Measurements from ENCODE around the gene TIGD3.
"Not testable (repeated sequence)": the region's sequence is repeated elsewhere in the genome, so short reads cannot be mapped to it uniquely, and the experiment has no call there.

TIGD3 gene

DNA sequence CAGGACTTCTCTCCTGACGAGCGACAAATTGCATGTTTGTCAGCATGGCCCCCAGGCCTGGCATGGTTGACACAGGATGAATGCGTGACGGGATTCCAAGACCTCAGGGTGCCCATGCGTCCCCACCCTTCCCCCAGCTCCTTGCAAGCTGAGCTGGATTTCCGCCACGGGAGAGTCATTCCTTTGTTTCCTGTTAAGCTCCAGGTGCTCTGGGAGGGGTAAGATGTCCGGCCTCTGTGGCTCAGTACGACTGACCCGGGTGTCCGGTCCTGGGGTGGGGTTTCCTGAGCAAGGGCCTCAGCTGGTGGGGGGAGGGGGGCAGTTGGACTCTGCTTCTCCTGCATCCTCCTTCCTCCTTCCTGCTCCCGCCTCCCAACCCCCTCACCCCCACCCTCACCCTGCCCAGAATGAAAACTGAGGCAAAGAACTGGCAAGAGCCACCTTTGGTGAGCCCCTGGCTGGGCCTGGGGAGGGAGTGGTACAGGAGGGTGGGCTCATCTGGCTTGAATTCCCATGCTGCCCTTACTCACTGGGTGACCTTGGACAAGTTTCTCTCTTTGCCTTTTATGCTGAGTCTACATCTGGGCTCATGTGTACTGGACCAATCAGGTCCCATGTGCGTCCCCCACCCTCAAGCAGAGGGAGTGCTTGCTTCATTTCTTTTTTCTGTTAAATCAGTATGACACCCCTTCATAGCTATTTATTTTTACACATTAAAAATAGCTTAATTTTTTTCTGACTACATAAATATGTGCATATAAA is 37.3 kb upstream of the TIGD3 start:
- H3K4me1 Mint-ChIP-seq (ENCODE audit: low read depth) = peaks cover 12% of the 10 kb centered on the region
- no peak overlapping the region for H3K27ac Mint-ChIP-seq
- H3K27me3 Mint-ChIP-seq = peaks cover 19% of the 10 kb centered on the region
- peaks cover 2% of the 10 kb centered on the region for H3K36me3 Mint-ChIP-seq (ENCODE audit: low read depth)
- DNase-seq = no peak
- H3K9me3 Mint-ChIP-seq = no peaks in the 10 kb centered on the region
- no peak overlapping the region for H3K4me3 Mint-ChIP-seq

DNA sequence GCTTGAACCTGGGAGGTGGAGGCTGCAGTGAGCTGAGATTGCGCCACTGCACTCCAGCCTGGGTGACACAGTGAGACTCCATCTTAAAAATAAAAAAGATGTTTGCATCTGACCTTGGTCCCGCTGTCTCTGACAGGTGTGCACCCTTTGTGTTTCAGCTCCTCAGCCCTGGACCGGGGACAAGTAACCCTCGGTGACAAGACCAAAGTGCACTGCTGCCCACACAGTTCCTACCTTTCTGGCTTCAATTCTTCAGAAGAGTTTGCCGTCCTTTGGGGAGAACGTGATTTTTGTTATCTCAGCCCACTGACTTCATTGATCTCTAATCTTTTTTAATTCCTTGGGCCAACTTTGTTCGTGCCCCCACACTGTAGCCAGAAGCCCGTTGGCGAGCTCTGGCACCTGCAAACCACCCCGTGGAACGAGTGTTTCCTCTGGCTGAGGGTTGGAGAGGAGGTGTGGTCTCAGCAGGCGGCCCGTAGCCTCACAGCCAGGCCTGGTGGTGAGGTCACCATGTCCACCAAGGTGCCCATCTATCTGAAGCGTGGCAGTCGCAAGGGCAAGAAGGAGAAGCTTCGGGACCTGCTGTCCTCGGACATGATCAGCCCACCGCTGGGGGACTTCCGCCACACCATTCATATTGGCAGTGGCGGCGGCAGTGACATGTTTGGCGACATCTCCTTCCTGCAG is 34.0 kb upstream of the TIGD3 start:
- DNase-seq = no peak
- Mint-ChIP-seq H3K9me3 (no peaks in the 10 kb centered on the region), H3K36me3 (ENCODE audit: low read depth) (peaks cover 2% of the 10 kb centered on the region), H3K27me3 (peaks cover 10% of the 10 kb centered on the region), H3K4me3 (no peak overlapping the region), H3K27ac (peak overlapping the region; percentile 33), H3K4me1 (ENCODE audit: low read depth) (peaks cover 7% of the 10 kb centered on the region)

DNA sequence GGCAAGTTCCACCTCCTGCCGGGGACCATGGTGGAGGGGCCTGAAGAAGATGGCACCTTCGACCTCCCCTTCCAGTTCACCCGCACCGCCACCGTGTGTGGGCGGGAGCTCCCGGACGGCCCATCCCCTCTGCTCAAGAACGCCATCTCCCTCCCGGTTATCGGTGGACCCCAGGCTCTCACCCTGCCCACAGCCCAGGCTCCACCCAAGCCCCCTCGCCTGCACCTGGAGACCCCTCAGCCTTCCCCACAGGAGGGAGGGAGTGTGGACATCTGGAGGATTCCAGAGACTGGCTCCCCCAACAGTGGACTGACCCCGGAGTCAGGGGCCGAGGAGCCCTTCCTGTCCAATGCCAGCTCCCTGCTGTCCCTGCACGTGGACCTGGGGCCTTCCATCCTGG is 33.5 kb upstream of the TIGD3 start:
- Mint-ChIP-seq H3K27me3 (peaks cover 7% of the 10 kb centered on the region), H3K9me3 (no peaks in the 10 kb centered on the region), H3K27ac (no peak overlapping the region), H3K4me3 (no peak overlapping the region), H3K4me1 (ENCODE audit: low read depth) (peaks cover 2% of the 10 kb centered on the region), H3K36me3 (ENCODE audit: low read depth) (peaks cover 2% of the 10 kb centered on the region)
- no peak for DNase-seq

DNA sequence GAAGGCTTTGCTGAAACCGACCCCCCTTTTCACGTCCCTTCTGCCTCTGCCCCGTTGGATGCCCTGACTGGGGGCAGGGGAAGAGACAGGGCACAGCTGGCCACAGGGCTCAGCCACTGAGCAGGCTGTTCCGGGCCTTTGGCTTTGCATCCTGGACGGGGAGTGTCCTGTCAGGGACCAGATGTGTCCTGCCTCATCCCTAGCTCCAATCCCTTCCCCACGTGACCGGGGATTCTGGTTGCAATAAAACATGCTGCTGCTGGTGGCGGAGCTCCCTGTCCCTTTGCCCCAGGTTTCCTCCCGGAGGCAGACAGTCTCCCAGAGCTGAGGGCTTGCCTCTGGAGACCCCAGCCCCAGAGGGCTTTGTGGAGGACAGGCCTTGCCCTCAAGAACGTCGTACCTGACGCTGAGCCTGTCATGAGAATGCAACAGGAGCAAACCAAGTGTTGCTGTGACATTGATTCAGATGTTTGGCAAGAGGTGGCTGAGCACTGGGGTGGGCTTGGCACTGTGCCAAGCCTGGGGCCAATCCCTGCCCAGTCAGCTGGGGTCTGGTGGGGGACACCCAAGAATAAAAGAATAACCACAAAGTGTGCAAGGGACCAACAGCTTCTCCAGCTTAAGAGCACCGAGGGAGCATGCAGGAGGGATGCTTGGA is 32.6 kb upstream of the TIGD3 start:
- Mint-ChIP-seq H3K4me1 (ENCODE audit: low read depth) (no peaks in the 10 kb centered on the region), H3K27me3 (peaks cover 3% of the 10 kb centered on the region), H3K27ac (no peak overlapping the region), H3K9me3 (no peaks in the 10 kb centered on the region), H3K4me3 (no peak overlapping the region), H3K36me3 (ENCODE audit: low read depth) (peaks cover 2% of the 10 kb centered on the region)
- no peak for DNase-seq

DNA sequence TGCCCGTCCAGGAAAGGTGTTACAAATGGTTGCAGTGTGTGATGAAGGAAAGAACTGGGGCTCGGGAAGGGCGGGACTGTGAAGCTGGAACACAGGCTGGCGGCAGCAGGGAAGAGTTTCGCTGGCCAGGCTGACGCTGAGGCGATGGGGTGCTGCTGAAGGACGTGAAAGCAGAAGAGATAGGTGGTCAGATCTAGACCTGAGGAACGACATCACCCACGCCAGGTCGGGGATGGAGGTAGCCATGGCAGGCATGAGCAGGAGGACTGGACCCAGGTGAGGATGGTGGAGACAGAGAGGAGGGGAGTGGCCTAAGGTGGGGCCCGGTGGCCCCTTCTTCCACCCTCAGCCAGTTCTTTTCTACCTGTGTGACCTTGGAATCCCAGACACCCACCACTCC is 30.7 kb upstream of the TIGD3 start:
- no peak overlapping the region for H3K27ac Mint-ChIP-seq
- no peak for DNase-seq
- peaks cover 2% of the 10 kb centered on the region for H3K36me3 Mint-ChIP-seq (ENCODE audit: low read depth)
- H3K9me3 Mint-ChIP-seq = no peaks in the 10 kb centered on the region
- no peak overlapping the region for H3K4me3 Mint-ChIP-seq
- H3K27me3 Mint-ChIP-seq = peaks cover 3% of the 10 kb centered on the region
- H3K4me1 Mint-ChIP-seq (ENCODE audit: low read depth) = no peaks in the 10 kb centered on the region

DNA sequence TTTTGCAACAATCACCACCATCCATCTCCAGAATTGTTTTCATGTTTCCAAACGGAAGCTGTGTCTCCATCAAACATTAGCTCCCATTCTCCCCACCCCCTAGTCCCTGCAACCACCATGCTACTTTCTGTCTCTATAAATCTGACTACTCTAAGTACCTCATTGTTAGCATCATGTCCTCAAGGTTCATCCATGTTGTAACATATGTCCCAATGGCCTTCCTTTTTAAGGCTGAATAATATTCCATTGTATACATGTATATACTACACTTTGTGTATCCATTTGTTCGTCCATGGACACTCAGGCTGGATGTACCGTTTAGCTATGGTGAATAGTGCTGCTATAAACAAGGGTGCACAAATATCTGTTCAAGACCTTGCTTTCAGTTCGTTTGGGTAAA is 29.1 kb upstream of the TIGD3 start:
- Mint-ChIP-seq H3K4me1 (ENCODE audit: low read depth) (peaks cover 8% of the 10 kb centered on the region), H3K9me3 (no peaks in the 10 kb centered on the region), H3K27ac (no peak overlapping the region), H3K4me3 (no peak overlapping the region), H3K36me3 (ENCODE audit: low read depth) (peaks cover 2% of the 10 kb centered on the region), H3K27me3 (peaks cover 3% of the 10 kb centered on the region)
- DNase-seq = no peak

DNA sequence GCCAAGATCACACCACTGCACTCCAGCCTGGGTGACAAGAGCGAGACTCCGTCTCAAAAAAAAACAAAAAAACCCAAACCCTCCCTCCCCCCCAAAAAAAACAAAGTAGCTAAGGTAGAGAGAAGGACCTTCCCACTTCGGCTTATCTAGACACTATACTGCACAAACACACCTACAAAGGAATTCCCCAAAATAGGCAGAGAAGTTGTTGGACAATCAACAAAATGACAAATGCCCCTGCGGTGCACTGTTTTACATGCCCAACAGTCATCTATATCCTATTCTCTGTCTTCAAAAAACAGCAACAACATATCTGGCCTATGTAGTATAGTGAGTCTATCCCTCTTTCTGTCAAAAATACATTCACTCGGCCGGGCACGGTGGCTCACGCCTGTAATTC is 27.5 kb upstream of the TIGD3 start:
- Mint-ChIP-seq H3K4me3 (no peak overlapping the region), H3K27me3 (peaks cover 3% of the 10 kb centered on the region), H3K4me1 (ENCODE audit: low read depth) (peaks cover 8% of the 10 kb centered on the region), H3K36me3 (ENCODE audit: low read depth) (no peaks in the 10 kb centered on the region), H3K9me3 (no peaks in the 10 kb centered on the region), H3K27ac (no peak overlapping the region)
- no peak for DNase-seq

DNA sequence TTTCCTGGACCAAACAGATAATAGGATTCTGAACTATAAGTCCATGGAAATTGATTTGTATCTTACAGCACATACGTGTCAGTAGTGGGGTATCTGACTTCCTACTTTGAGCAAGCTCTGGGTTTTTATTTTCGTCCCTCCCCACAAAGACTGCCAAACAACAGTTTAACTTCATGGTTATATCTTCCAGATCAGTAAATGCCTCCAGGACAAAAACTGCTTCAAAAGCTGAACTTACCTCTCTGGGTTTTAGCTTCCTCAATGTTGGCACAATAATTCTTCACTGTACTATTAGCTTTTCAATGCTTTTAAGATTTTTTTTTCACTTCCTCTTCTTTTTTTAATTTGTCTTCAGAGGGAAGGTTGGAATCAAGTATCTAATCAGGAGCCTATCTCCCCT is 25.1 kb upstream of the TIGD3 start:
- no peak for DNase-seq
- no peaks in the 10 kb centered on the region for H3K9me3 Mint-ChIP-seq
- H3K27ac Mint-ChIP-seq = no peak overlapping the region
- no peaks in the 10 kb centered on the region for H3K27me3 Mint-ChIP-seq
- H3K36me3 Mint-ChIP-seq (ENCODE audit: low read depth) = peaks cover 8% of the 10 kb centered on the region
- H3K4me3 Mint-ChIP-seq = no peak overlapping the region
- peaks cover 11% of the 10 kb centered on the region for H3K4me1 Mint-ChIP-seq (ENCODE audit: low read depth)

- peak; percentile 79 for DNase-seq
- Mint-ChIP-seq H3K27me3 (no peaks in the 10 kb centered on the region), H3K9me3 (no peaks in the 10 kb centered on the region), H3K36me3 (ENCODE audit: low read depth) (peaks cover 13% of the 10 kb centered on the region), H3K27ac (peak overlapping the region; percentile 23), H3K4me1 (ENCODE audit: low read depth) (peaks cover 16% of the 10 kb centered on the region), H3K4me3 (no peak overlapping the region)
Observed at GRCh38 chr11:65329944-65330403, 24.6 kb upstream of the TIGD3 start.

DNA sequence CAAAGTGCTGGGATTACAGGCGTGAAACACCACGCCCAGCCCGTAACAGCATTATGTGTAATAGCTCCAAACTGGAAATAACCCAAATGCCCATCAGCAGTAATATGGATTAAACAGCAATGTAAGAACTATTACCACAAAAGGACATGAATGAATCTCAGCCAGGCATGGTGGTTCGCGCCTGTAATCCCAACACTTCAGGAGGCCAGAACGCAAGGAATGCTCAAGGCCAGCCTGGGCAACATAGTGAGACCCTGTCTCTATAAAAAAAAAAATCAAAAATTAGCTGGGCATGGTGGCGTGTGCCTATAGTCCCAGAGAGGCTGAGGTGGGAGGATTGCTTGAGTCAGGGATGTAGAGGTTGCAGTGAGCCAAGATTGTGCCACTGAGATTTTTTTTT is 24.0 kb upstream of the TIGD3 start:
- Mint-ChIP-seq H3K4me1 (ENCODE audit: low read depth) (peaks cover 22% of the 10 kb centered on the region), H3K27ac (no peak overlapping the region), H3K27me3 (no peaks in the 10 kb centered on the region), H3K4me3 (no peak overlapping the region), H3K36me3 (ENCODE audit: low read depth) (peaks cover 19% of the 10 kb centered on the region), H3K9me3 (no peaks in the 10 kb centered on the region)
- DNase-seq = no peak

DNA sequence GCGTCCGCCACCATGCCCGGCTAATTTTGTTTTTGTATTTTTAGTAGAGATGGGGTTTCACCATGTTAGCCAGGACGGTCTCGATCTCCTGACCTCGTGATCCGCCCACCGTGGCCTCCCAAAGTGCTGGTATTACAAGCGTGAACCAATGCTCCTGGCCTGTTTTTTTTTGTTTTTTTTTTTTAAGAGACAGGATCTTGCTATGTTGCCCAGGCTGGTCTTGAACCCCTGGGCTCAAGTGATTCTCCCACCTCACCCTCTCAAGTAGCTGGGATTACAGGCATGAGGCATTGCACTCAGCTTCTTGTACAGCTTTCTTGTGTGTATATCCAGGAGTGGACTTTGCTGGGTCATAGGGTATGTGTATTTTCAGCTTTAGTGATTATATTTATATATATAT is 22.0 kb upstream of the TIGD3 start:
- not testable (repeated sequence) for H3K4me3 Mint-ChIP-seq
- H3K4me1 Mint-ChIP-seq (ENCODE audit: low read depth) = peaks cover 27% of the 10 kb centered on the region

DNA sequence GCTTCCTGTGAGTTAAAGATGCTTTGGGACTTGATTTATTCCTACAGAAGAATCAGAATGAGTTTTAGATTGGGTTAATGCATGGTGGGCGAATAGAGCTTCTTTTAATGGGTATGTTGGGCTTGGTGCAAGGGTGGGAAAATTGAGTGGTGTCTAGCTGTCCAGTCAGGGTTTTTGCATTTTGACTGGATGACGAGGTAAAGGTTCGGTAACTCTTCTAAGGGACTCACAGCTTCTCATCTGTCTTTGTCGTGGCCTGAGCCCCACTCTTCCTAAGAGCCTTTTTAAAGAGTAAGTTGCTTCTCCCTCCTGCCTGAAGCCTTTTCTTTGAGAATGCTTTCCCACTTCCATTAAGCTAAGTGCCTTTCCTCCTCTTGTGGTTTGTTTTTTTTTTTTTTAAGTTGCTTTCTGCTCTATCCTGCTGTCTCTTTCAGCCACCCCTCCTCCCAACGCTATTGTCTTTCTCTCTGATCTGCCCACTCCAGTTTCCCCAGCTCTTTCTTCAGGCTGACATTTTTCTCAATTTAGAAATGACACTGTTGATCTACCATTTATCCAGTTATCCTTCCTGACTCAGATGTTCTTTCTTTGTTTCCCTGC is 19.8 kb upstream of the TIGD3 start:
- no peaks in the 10 kb centered on the region for H3K9me3 Mint-ChIP-seq
- no peak for DNase-seq
- no peaks in the 10 kb centered on the region for H3K27me3 Mint-ChIP-seq
- H3K4me3 Mint-ChIP-seq = peak overlapping the region; percentile 90
- H3K4me1 Mint-ChIP-seq (ENCODE audit: low read depth) = peaks cover 38% of the 10 kb centered on the region
- H3K27ac Mint-ChIP-seq = peak overlapping the region; percentile 85
- peaks cover 41% of the 10 kb centered on the region for H3K36me3 Mint-ChIP-seq (ENCODE audit: low read depth)

More for the DNA sequence above, 22.0 kb upstream of the TIGD3 start:
- not testable (repeated sequence) for H3K27me3 Mint-ChIP-seq, DNase-seq, H3K27ac Mint-ChIP-seq, H3K9me3 Mint-ChIP-seq
- peaks cover 26% of the 10 kb centered on the region for H3K36me3 Mint-ChIP-seq (ENCODE audit: low read depth)

- Mint-ChIP-seq H3K9me3 (no peaks in the 10 kb centered on the region), H3K36me3 (ENCODE audit: low read depth) (peaks cover 74% of the 10 kb centered on the region), H3K27me3 (no peaks in the 10 kb centered on the region), H3K4me3 (no peak overlapping the region), H3K27ac (peak overlapping the region; percentile 35), H3K4me1 (ENCODE audit: low read depth) (peaks cover 36% of the 10 kb centered on the region)
- no peak for DNase-seq
Observed at GRCh38 chr11:65338676-65339075, 15.9 kb upstream of the TIGD3 start.

GRCh38 chr11:65340226-65340625 is 14.3 kb upstream of the TIGD3 start:
- Mint-ChIP-seq H3K4me1 (ENCODE audit: low read depth) (peaks cover 28% of the 10 kb centered on the region), H3K4me3 (no peak overlapping the region), H3K9me3 (no peaks in the 10 kb centered on the region), H3K36me3 (ENCODE audit: low read depth) (peaks cover 77% of the 10 kb centered on the region), H3K27ac (peak overlapping the region; percentile 69), H3K27me3 (no peaks in the 10 kb centered on the region)
- DNase-seq = no peak

Measured in activated T-cell treated with anti-CD3 and anti-CD28 coated beads, Interleukin-2, amount 50 U/mL, for 24 hours (primary cell).